GM23338 (cell line): Measurements from ENCODE around the gene RPS19BP1. TPM values are rescaled to one million over a fixed set of nuclear protein-coding genes. Genes with fewer than 3 reads are reported as not detected.

Experiments
- ATAC-seq: fragments of 200-7000 bp; cut with Tn5 transposase; 3 replicates; pipeline ENCODE4 v1.9.1; 2020
- DNase-seq: peaks from one replicate; pipeline ENCODE4 v3.0.0-alpha.2; 2015; ENCODE audit warnings: low spot score
- H2AFZ ChIP-seq: fragments of 200-600 bp; sonication (generic); 2 replicates; pipeline ENCODE4 v1.8.0; 2016; ENCODE audit warnings: antibody characterized with exemption, mild to moderate bottlenecking, moderate library complexity
- H3F3A ChIP-seq: fragments of 200-600 bp; sonication (generic); replicated peaks from 2 replicates; pipeline ENCODE4 v1.8.0; 2017; ENCODE audit warnings: antibody characterized with exemption, mixed run types, low read depth
- H3K27ac ChIP-seq: fragments of 200-600 bp; sonication (generic); 2 replicates; pipeline ENCODE4 v1.6.1; 2016; ENCODE audit warnings: low read depth
- H3K27me3 ChIP-seq: fragments of 200-600 bp; sonication (generic); 2 replicates; pipeline ENCODE4 v1.8.0; 2016; ENCODE audit warnings: mild to moderate bottlenecking, mixed run types, moderate library complexity; ENCODE audit not compliant: insufficient read depth
- H3K36me3 ChIP-seq: fragments of 200-600 bp; sonication (generic); 2 replicates; pipeline ENCODE4 v1.8.0; 2016; ENCODE audit warnings: mild to moderate bottlenecking; ENCODE audit not compliant: insufficient read depth
- H3K4me1 ChIP-seq: fragments of 200-600 bp; sonication (generic); 2 replicates; pipeline ENCODE4 v1.8.0; 2016; ENCODE audit warnings: mild to moderate bottlenecking, moderate library complexity; ENCODE audit not compliant: insufficient read depth
- H3K4me2 ChIP-seq: fragments of 200-600 bp; sonication (generic); 2 replicates; pipeline ENCODE4 v1.7.1; 2017; ENCODE audit warnings: mixed run types
- H3K4me3 ChIP-seq: fragments of 200-600 bp; sonication (generic); 2 replicates; pipeline ENCODE4 v1.6.1; 2016; ENCODE audit warnings: mixed run types
- H3K79me2 ChIP-seq: fragments of 200-600 bp; sonication (generic); replicated peaks from 2 replicates; pipeline ENCODE4 v1.8.0; 2017; ENCODE audit warnings: mild to moderate bottlenecking; ENCODE audit not compliant: insufficient read depth
- H3K9me2 ChIP-seq: fragments of 200-600 bp; sonication (generic); 2 replicates; pipeline ENCODE4 v1.8.0; 2017; ENCODE audit not compliant: insufficient read depth
- H4K20me1 ChIP-seq: fragments of 200-600 bp; sonication (generic); replicated peaks from 2 replicates; pipeline ENCODE4 v1.8.0; 2017; ENCODE audit warnings: mild to moderate bottlenecking; ENCODE audit not compliant: insufficient read depth
- H3K27ac Mint-ChIP-seq: 2 replicates; pipeline ENCODE4 v1.8.0; 2020; ENCODE audit warnings: inconsistent platforms, mild to moderate bottlenecking, moderate library complexity, mixed read lengths
- H3K27me3 Mint-ChIP-seq: 3 replicates; pipeline ENCODE4 v1.8.0; 2022; ENCODE audit warnings: low read depth, mild to moderate bottlenecking, moderate library complexity, mixed read lengths, inconsistent platforms; ENCODE audit not compliant: insufficient read depth, poor library complexity
- H3K36me3 Mint-ChIP-seq: 3 replicates; pipeline ENCODE4 v1.8.0; 2021; ENCODE audit warnings: low read depth, mild to moderate bottlenecking, inconsistent platforms, moderate library complexity, mixed read lengths
- H3K4me1 Mint-ChIP-seq: 3 replicates; pipeline ENCODE4 v1.8.0; 2020; ENCODE audit warnings: mild to moderate bottlenecking, inconsistent platforms, mixed read lengths
- H3K4me3 Mint-ChIP-seq: 3 replicates; pipeline ENCODE4 v1.8.0; 2021; ENCODE audit warnings: moderate library complexity, mild to moderate bottlenecking, inconsistent platforms, mixed read lengths
- H3K9me3 Mint-ChIP-seq: 3 replicates; pipeline ENCODE4 v1.8.0; 2020; ENCODE audit warnings: moderate library complexity, mild to moderate bottlenecking, inconsistent platforms, mixed read lengths
- CREB1 ChIP-seq: fragments of 250-450 bp; sonication (Bioruptor Pico); IDR thresholded peaks from 2 replicates; pipeline ENCODE4 v1.5.0; 2020; ENCODE audit warnings: low read depth, mild to moderate bottlenecking, moderate library complexity
- CTCF ChIP-seq, 2 experiments: fragments of 200-600 bp in 1 of 2; sonication (generic) in 1 of 2; conservative IDR thresholded peaks; 2 replicates each; pipeline versions ENCODE4 v1.5.1 to v1.6.1; 2016 to 2017; ENCODE audit warnings: antibody characterized with exemption in 2 of 2, low read depth in 2 of 2, mild to moderate bottlenecking in 2 of 2, moderate library complexity in 1 of 2
- EZH2 ChIP-seq: fragments of 200-600 bp; sonication (generic); IDR thresholded peaks from one replicate; pipeline ENCODE4 v1.8.0; 2017; ENCODE audit warnings: antibody characterized with exemption, mild to moderate bottlenecking, low read depth; ENCODE audit not compliant: unreplicated experiment
- EZH2phosphoT487 ChIP-seq: fragments of 200-600 bp; sonication (generic); IDR thresholded peaks from one replicate; pipeline ENCODE4 v1.8.1; 2018; ENCODE audit warnings: antibody characterized with exemption; ENCODE audit not compliant: unreplicated experiment
- JUNB ChIP-seq: IDR thresholded peaks from one replicate; pipeline ENCODE4 v1.6.1; 2016; ENCODE audit warnings: antibody characterized with exemption; ENCODE audit not compliant: unreplicated experiment
- NANOG ChIP-seq: IDR thresholded peaks from 2 replicates; pipeline ENCODE4 v1.6.1; 2016; ENCODE audit warnings: antibody characterized with exemption, borderline replicate concordance
- POLR2AphosphoS5 ChIP-seq: IDR thresholded peaks from 2 replicates; pipeline ENCODE4 v1.6.1; 2016; ENCODE audit warnings: antibody characterized with exemption, low read depth
- STAT1 ChIP-seq: IDR thresholded peaks from one replicate; pipeline ENCODE4 v1.6.1; 2016; ENCODE audit warnings: antibody characterized with exemption; ENCODE audit not compliant: unreplicated experiment
- ZNF114 ChIP-seq: fragments of 250-450 bp; sonication (Bioruptor Pico); IDR thresholded peaks from 2 replicates; pipeline ENCODE4 v1.5.0; 2020; ENCODE audit warnings: mild to moderate bottlenecking, moderate library complexity
- ZNF331 ChIP-seq: fragments of 250-450 bp; sonication (Bioruptor Pico); IDR thresholded peaks from 2 replicates; pipeline ENCODE4 v1.5.0; 2020; ENCODE audit warnings: low read depth, mild to moderate bottlenecking, moderate library complexity
- polyA plus RNA-seq: library from polyadenylated mRNA; unstranded; fragments of >200 nt; fragmentation: Nextera tagmentation; extraction: Ambion mirVana; gene quantifications from 2 replicates; pipeline ENCODE4 v1.2.1, GENCODE V29; 2016
- total RNA-seq: library from RNA; depleted of rRNA; stranded (reverse); fragments of >200 nt; shearing (Covaris generic); gene quantifications from 2 replicates; pipeline ENCODE4 v1.2.3, GENCODE V29; 2014
- TF ChIP-seq, protein P1 (sequence below): fragments of 250-450 bp; sonication (Bioruptor Pico); IDR thresholded peaks from 2 replicates; pipeline ENCODE4 v1.5.0; 2020; ENCODE audit warnings: mild to moderate bottlenecking, moderate library complexity
- TF ChIP-seq, protein P2 (sequence below): IDR thresholded peaks from one replicate; pipeline ENCODE4 v1.6.1; 2018; ENCODE audit warnings: antibody characterized with exemption; ENCODE audit not compliant: unreplicated experiment
- TF ChIP-seq, protein P3 (sequence below): IDR thresholded peaks from 2 replicates; pipeline ENCODE4 v1.6.1; 2016; ENCODE audit warnings: antibody characterized with exemption

Gene RPS19BP1
- total and polyA plus RNA-seq, 2 experiments from 2014 or later, result 153 to 215 TPM

DNA sequence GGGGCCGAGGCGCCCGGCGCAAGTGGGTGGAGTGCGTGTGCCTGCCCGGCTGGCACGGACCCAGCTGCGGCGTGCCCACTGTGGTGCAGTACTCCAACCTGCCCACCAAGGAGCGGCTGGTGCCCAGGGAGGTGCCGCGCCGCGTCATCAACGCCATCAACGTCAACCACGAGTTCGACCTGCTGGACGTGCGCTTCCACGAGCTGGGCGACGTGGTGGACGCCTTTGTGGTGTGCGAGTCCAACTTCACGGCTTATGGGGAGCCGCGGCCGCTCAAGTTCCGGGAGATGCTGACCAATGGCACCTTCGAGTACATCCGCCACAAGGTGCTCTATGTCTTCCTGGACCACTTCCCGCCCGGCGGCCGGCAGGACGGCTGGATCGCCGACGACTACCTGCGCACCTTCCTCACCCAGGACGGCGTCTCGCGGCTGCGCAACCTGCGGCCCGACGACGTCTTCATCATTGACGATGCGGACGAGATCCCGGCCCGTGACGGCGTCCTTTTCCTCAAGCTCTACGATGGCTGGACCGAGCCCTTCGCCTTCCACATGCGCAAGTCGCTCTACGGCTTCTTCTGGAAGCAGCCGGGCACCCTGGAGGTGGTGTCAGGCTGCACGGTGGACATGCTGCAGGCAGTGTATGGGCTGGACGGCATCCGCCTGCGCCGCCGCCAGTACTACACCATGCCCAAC is 44.6 kb downstream of the RPS19BP1 start:
- ATAC-seq (no peak), DNase-seq (no peak)
- H3K4me1 ChIP-seq, result no peaks in the 10 kb centered on the region
- no peak overlapping the region for H2AFZ ChIP-seq
- no peak overlapping the region for H3K4me2 ChIP-seq
- no peaks in the 10 kb centered on the region for H3F3A ChIP-seq
- no peaks in the 10 kb centered on the region for H3K9me2 ChIP-seq
- H3K36me3 Mint-ChIP-seq, result no peaks in the 10 kb centered on the region
- no peaks in the 10 kb centered on the region for H3K79me2 ChIP-seq
- no peaks in the 10 kb centered on the region; the same call in 1 of the 2 replicates for H4K20me1 ChIP-seq
- H3K36me3 ChIP-seq, result no peaks in the 10 kb centered on the region
- H3K9me3 Mint-ChIP-seq, result no peaks in the 10 kb centered on the region
- no peak for TF ChIP-seq ZNF331 (CRISPR knock-in tag)
- TF ChIP-seq, protein P1, sequence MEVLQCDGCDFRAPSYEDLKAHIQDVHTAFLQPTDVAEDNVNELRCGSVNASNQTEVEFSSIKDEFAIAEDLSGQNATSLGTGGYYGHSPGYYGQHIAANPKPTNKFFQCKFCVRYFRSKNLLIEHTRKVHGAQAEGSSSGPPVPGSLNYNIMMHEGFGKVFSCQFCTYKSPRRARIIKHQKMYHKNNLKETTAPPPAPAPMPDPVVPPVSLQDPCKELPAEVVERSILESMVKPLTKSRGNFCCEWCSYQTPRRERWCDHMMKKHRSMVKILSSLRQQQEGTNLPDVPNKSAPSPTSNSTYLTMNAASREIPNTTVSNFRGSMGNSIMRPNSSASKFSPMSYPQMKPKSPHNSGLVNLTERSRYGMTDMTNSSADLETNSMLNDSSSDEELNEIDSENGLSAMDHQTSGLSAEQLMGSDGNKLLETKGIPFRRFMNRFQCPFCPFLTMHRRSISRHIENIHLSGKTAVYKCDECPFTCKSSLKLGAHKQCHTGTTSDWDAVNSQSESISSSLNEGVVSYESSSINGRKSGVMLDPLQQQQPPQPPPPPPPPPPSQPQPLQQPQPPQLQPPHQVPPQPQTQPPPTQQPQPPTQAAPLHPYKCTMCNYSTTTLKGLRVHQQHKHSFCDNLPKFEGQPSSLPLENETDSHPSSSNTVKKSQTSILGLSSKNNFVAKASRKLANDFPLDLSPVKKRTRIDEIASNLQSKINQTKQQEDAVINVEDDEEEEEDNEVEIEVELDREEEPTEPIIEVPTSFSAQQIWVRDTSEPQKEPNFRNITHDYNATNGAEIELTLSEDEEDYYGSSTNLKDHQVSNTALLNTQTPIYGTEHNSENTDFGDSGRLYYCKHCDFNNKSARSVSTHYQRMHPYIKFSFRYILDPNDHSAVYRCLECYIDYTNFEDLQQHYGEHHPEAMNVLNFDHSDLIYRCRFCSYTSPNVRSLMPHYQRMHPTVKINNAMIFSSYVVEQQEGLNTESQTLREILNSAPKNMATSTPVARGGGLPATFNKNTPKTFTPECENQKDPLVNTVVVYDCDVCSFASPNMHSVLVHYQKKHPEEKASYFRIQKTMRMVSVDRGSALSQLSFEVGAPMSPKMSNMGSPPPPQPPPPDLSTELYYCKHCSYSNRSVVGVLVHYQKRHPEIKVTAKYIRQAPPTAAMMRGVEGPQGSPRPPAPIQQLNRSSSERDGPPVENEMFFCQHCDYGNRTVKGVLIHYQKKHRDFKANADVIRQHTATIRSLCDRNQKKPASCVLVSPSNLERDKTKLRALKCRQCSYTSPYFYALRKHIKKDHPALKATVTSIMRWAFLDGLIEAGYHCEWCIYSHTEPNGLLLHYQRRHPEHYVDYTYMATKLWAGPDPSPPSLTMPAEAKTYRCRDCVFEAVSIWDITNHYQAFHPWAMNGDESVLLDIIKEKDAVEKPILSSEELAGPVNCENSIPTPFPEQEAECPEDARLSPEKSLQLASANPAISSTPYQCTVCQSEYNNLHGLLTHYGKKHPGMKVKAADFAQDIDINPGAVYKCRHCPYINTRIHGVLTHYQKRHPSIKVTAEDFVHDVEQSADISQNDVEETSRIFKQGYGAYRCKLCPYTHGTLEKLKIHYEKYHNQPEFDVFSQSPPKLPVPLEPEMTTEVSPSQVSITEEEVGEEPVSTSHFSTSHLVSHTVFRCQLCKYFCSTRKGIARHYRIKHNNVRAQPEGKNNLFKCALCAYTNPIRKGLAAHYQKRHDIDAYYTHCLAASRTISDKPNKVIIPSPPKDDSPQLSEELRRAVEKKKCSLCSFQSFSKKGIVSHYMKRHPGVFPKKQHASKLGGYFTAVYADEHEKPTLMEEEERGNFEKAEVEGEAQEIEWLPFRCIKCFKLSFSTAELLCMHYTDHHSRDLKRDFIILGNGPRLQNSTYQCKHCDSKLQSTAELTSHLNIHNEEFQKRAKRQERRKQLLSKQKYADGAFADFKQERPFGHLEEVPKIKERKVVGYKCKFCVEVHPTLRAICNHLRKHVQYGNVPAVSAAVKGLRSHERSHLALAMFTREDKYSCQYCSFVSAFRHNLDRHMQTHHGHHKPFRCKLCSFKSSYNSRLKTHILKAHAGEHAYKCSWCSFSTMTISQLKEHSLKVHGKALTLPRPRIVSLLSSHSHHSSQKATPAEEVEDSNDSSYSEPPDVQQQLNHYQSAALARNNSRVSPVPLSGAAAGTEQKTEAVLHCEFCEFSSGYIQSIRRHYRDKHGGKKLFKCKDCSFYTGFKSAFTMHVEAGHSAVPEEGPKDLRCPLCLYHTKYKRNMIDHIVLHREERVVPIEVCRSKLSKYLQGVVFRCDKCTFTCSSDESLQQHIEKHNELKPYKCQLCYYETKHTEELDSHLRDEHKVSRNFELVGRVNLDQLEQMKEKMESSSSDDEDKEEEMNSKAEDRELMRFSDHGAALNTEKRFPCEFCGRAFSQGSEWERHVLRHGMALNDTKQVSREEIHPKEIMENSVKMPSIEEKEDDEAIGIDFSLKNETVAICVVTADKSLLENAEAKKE, result no peak
- TF ChIP-seq ZNF114 (CRISPR knock-in tag), result no peak
- TF ChIP-seq, protein P2, sequence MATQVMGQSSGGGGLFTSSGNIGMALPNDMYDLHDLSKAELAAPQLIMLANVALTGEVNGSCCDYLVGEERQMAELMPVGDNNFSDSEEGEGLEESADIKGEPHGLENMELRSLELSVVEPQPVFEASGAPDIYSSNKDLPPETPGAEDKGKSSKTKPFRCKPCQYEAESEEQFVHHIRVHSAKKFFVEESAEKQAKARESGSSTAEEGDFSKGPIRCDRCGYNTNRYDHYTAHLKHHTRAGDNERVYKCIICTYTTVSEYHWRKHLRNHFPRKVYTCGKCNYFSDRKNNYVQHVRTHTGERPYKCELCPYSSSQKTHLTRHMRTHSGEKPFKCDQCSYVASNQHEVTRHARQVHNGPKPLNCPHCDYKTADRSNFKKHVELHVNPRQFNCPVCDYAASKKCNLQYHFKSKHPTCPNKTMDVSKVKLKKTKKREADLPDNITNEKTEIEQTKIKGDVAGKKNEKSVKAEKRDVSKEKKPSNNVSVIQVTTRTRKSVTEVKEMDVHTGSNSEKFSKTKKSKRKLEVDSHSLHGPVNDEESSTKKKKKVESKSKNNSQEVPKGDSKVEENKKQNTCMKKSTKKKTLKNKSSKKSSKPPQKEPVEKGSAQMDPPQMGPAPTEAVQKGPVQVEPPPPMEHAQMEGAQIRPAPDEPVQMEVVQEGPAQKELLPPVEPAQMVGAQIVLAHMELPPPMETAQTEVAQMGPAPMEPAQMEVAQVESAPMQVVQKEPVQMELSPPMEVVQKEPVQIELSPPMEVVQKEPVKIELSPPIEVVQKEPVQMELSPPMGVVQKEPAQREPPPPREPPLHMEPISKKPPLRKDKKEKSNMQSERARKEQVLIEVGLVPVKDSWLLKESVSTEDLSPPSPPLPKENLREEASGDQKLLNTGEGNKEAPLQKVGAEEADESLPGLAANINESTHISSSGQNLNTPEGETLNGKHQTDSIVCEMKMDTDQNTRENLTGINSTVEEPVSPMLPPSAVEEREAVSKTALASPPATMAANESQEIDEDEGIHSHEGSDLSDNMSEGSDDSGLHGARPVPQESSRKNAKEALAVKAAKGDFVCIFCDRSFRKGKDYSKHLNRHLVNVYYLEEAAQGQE, result no peak
- TF ChIP-seq, protein P3, sequence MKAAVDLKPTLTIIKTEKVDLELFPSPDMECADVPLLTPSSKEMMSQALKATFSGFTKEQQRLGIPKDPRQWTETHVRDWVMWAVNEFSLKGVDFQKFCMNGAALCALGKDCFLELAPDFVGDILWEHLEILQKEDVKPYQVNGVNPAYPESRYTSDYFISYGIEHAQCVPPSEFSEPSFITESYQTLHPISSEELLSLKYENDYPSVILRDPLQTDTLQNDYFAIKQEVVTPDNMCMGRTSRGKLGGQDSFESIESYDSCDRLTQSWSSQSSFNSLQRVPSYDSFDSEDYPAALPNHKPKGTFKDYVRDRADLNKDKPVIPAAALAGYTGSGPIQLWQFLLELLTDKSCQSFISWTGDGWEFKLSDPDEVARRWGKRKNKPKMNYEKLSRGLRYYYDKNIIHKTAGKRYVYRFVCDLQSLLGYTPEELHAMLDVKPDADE, result no peak
- TF ChIP-seq JUNB, result no peak
- no peak for TF ChIP-seq CTCF (conservative IDR thresholded peaks at IDR 0.05; ENCODE audit: low read depth in 2 of 2)
- TF ChIP-seq EZH2phosphoT487, result no peak
- no peak for TF ChIP-seq POLR2AphosphoS5
- no peak for TF ChIP-seq CREB1
- no peak for TF ChIP-seq EZH2
- TF ChIP-seq NANOG, result no peak
- no peak for TF ChIP-seq STAT1
- peaks cover 10% of the 10 kb centered on the region for H3K4me1 Mint-ChIP-seq
- H3K4me3 Mint-ChIP-seq, result no peak overlapping the region
- no peak overlapping the region for H3K27ac Mint-ChIP-seq
- H3K4me3 ChIP-seq, result no peak overlapping the region
- no peaks in the 10 kb centered on the region for H3K27me3 ChIP-seq
- H3K27ac ChIP-seq, result no peak overlapping the region
- peaks cover 2% of the 10 kb centered on the region for H3K27me3 Mint-ChIP-seq
